Hepatocyte (in vitro differentiated cells): ENCODE data around the gene MED13L.

Experiments
- EZH2 ChIP-seq: fragments of 200-600 bp; sonication (generic); IDR thresholded peaks from 2 replicates; pipeline ENCODE4 v1.6.1; 2016; ENCODE audit warnings: antibody characterized with exemption, mild to moderate bottlenecking, borderline replicate concordance
- EZH2phosphoT487 ChIP-seq: fragments of 200-600 bp; sonication (generic); IDR thresholded peaks from one replicate; pipeline ENCODE4 v1.6.1; 2018; ENCODE audit warnings: antibody characterized with exemption, mild to moderate bottlenecking, low read depth, moderate library complexity; ENCODE audit not compliant: unreplicated experiment, severe bottlenecking
- TF ChIP-seq, protein P1 (sequence below): fragments of 200-600 bp; sonication (generic); IDR thresholded peaks from 2 replicates; pipeline ENCODE4 v1.5.1; 2016; ENCODE audit warnings: antibody characterized with exemption, mild to moderate bottlenecking; ENCODE audit not compliant: poor library complexity

GRCh38 chr12:115998794-115999478, 278.6 kb downstream of the MED13L start:
- TF ChIP-seq, protein P1, sequence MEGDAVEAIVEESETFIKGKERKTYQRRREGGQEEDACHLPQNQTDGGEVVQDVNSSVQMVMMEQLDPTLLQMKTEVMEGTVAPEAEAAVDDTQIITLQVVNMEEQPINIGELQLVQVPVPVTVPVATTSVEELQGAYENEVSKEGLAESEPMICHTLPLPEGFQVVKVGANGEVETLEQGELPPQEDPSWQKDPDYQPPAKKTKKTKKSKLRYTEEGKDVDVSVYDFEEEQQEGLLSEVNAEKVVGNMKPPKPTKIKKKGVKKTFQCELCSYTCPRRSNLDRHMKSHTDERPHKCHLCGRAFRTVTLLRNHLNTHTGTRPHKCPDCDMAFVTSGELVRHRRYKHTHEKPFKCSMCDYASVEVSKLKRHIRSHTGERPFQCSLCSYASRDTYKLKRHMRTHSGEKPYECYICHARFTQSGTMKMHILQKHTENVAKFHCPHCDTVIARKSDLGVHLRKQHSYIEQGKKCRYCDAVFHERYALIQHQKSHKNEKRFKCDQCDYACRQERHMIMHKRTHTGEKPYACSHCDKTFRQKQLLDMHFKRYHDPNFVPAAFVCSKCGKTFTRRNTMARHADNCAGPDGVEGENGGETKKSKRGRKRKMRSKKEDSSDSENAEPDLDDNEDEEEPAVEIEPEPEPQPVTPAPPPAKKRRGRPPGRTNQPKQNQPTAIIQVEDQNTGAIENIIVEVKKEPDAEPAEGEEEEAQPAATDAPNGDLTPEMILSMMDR = no peak
- TF ChIP-seq EZH2 (no peak), EZH2phosphoT487 (no peak)
